Tibial artery (tissue), 4 donors: ENCODE results near the gene RAN.
"Not testable (repeated sequence)": the region's sequence is repeated elsewhere in the genome, so short reads cannot be mapped to it uniquely, and the experiment has no call there.

ENCODE experiments used
- DNase-seq, 2 donors: peaks; one replicate each; pipeline ENCODE4 v3.0.0-alpha.2; 2019
- H3K27ac ChIP-seq, 2 donors: fragments of 200-600 bp; sonication (generic) in 1 of 2; 1 replicate in 1 of 2; 2 replicates in 1 of 2; pipeline ENCODE4 v1.5.1; 2018 to 2019; ENCODE audit warnings: mild to moderate bottlenecking in 1 of 2
- H3K27me3 ChIP-seq, 2 donors: fragments of 200-600 bp; sonication (generic) in 1 of 2; one replicate each; pipeline versions ENCODE4 v1.5.1 to v1.6.0; 2016 to 2019
- H3K36me3 ChIP-seq, 3 donors: fragments of 200-600 bp; sonication (generic) in 2 of 3; one replicate each; pipeline ENCODE4 v1.5.1; 2016 to 2019; ENCODE audit warnings: mild to moderate bottlenecking in 2 of 3
- H3K4me1 ChIP-seq, 4 donors: fragments of 200-600 bp; sonication (generic) in 2 of 4; 1 replicate in 3 of 4; 2 replicates in 1 of 4; pipeline ENCODE4 v1.5.1; 2016 to 2019
- H3K4me3 ChIP-seq, 2 donors: fragments of 200-600 bp; sonication (generic) in 1 of 2; 1 replicate in 1 of 2; 2 replicates in 1 of 2; pipeline ENCODE4 v1.5.1; 2018 to 2019; ENCODE audit warnings: mild to moderate bottlenecking in 2 of 2
- H3K9me3 ChIP-seq, 3 donors: fragments of 200-600 bp; sonication (generic) in 1 of 3; one replicate each; pipeline ENCODE4 v1.5.1; 2016 to 2019
- intact Hi-C: fragments of 100-400 bp; cut with DNase I; formaldehyde crosslinking; loops from one replicate; pipeline ENCODE4 v1.15.0; 2023; ENCODE audit warnings: low total_unique reads
- TF ChIP-seq, protein P1 (sequence below), 2 experiments: fragments of 200-600 bp in 1 of 2; fragments of 450-650 bp in 1 of 2; IDR thresholded peaks; one replicate each; pipeline ENCODE4 v1.5.1; 2017 to 2019; ENCODE audit warnings: antibody characterized with exemption in 2 of 2, mild to moderate bottlenecking in 1 of 2, moderate library complexity in 1 of 2

RAN gene

DNA sequence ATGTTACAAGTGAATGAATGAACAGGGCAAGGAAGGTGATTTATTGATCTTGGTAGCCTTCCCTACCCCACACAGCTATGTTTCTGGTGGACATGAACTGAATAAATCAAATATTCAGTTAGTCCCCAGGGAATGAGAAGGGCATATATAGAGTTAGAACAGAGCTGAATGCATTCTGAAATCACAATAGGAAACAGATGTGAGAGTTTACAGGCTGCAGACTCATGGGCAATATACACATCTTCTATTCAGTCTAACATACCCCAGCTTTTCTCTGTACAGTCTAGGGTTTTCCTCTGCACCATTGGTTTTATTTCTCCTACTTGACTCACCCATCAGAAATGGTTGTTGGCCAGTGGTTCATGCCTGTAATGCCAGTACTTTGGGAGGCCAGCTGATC is 25.5 kb upstream of the RAN start:
- Histone ChIP-seq H3K27me3 (no peaks in the 10 kb centered on the region), H3K36me3 (no peaks in the 10 kb centered on the region), H3K27ac (no peak overlapping the region), H3K4me3 (no peak overlapping the region), H3K4me1 (no peaks in the 10 kb centered on the region), H3K9me3 (no peaks in the 10 kb centered on the region)
- TF ChIP-seq, protein P1, sequence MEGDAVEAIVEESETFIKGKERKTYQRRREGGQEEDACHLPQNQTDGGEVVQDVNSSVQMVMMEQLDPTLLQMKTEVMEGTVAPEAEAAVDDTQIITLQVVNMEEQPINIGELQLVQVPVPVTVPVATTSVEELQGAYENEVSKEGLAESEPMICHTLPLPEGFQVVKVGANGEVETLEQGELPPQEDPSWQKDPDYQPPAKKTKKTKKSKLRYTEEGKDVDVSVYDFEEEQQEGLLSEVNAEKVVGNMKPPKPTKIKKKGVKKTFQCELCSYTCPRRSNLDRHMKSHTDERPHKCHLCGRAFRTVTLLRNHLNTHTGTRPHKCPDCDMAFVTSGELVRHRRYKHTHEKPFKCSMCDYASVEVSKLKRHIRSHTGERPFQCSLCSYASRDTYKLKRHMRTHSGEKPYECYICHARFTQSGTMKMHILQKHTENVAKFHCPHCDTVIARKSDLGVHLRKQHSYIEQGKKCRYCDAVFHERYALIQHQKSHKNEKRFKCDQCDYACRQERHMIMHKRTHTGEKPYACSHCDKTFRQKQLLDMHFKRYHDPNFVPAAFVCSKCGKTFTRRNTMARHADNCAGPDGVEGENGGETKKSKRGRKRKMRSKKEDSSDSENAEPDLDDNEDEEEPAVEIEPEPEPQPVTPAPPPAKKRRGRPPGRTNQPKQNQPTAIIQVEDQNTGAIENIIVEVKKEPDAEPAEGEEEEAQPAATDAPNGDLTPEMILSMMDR (IDR thresholded peaks at IDR 0.05) = no peak
- DNase-seq = no peak
- intact Hi-C loops = no loop called here

DNA sequence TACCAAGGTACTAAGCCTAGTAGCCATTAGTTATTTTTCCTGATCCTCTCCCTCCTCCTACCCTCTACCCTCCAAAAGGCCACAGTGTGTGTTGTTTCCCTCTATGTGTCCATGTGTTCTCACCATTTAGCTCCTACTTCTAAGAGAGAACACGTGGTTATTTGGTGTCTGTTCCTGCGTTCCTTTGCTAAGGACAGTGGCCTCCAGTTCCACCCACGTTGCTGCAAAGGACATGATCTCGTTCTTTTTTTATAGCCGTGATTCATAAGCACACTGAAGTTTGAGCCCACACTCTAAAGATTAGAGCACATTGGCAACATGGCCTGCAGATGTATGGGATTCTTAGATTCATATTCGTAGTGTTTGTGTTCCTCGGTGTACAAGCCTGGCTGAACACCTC is 24.8 kb upstream of the RAN start:
- intact Hi-C loops = no loop called here
- DNase-seq = no peak
- Histone ChIP-seq H3K27ac (no peak overlapping the region), H3K4me1 (no peaks in the 10 kb centered on the region), H3K27me3 (no peaks in the 10 kb centered on the region), H3K36me3 (no peaks in the 10 kb centered on the region), H3K4me3 (no peak overlapping the region), H3K9me3 (no peaks in the 10 kb centered on the region)
- TF ChIP-seq, protein P1 (IDR thresholded peaks at IDR 0.05) = no peak

DNA sequence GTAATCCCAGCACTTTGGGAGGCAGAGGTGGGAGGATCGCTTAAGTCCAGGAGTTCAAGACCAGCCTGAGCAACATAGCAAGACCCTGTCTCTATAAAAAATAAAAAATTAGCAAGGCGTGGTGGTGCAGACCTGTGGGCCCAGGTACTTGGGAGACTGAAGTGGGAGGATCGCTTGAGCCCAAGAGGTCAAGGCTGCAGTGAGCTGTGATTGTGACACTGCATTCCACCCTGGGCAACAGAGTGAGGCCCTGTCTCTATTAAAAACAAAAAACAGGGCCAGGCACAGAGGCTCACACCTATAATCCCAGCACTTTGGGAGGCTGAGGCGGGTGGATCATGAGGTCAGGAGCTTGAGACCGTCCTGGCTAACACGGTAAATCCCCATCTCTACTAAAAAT is 23.8 kb upstream of the RAN start:
- DNase-seq, intact Hi-C loops, H3K4me1 ChIP-seq: not testable (repeated sequence)

DNA sequence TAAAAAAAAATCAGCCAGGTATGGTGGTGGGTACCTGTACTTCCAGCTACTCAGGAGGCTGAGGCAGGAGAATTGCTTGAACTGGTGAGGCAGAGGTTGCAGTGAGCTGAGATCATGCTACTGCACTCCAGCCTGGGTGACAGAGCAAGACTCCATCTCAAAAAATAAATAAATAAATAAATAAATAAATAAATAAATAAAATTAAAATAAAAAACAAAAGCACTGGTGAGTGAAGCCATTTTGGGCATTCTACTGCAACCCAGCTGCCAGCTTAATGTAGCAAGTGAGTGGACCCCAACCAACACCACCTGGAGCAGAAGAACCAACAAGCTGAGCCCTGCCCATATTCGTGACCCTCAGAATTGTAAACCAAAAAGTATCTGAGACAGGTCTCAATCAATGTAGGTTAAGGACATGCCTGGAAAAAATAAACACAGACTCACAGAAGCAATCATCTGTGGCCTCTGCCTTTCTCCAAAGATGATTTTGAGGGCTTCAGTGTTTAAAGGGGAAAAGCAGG is 23.0 kb upstream of the RAN start:
- intact Hi-C loops, H3K4me3 ChIP-seq, H3K36me3 ChIP-seq, H3K27ac ChIP-seq, H3K9me3 ChIP-seq, DNase-seq, H3K27me3 ChIP-seq, H3K4me1 ChIP-seq: not testable (repeated sequence)

More for the DNA sequence above, 23.8 kb upstream of the RAN start:
- not testable (repeated sequence) for H3K27ac ChIP-seq, H3K36me3 ChIP-seq, H3K27me3 ChIP-seq, H3K4me3 ChIP-seq, H3K9me3 ChIP-seq

DNA sequence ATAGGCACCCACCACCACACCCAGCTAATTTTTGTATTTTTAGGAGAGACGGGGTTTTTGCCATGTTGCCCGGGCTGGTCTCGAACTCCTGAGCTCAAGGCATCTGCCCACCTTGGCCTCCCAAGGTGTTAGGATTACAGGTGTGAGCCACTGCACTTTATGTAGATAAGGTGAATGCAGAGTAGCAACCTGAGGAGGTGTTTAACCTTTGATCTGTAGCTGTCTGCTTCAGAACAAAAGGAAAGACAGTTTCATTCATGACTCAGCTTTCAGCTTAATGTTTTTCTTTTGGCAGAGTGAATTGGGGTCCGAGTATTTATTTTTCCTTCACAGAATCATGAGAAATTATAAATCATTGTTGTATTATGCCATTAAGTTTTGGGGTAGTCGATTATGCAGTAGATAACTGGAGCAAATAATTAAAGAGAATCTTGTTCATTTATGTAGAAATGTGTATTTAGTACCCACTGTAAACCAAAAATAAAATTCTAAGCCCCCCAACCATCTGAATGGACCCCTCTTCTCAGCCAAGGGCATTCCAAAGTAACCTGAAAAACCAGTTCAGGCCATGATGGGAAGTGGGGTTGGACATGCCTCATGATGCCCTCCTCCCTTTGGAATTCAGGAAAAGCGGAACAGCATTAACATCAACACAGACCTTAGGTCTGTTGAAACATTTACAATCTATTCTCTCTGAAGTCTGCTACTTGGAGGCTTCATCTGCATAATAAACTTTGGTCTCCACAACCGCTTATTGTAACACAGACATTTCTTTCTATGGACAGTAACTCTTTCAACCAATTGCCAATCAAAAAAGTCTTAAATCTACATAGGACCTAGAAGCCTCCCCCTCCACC is 22.1 kb upstream of the RAN start:
- H3K36me3 ChIP-seq = no peaks in the 10 kb centered on the region
- H3K4me3 ChIP-seq = no peak overlapping the region
- no peak for DNase-seq
- TF ChIP-seq, protein P1 (IDR thresholded peaks at IDR 0.05) = no peak
- no peaks in the 10 kb centered on the region for H3K4me1 ChIP-seq
- no peak overlapping the region for H3K27ac ChIP-seq
- no peaks in the 10 kb centered on the region for H3K9me3 ChIP-seq
- intact Hi-C loops = no loop called here
- H3K27me3 ChIP-seq = peaks cover 0 to 4% of the 10 kb centered on the region in 2 donors

DNA sequence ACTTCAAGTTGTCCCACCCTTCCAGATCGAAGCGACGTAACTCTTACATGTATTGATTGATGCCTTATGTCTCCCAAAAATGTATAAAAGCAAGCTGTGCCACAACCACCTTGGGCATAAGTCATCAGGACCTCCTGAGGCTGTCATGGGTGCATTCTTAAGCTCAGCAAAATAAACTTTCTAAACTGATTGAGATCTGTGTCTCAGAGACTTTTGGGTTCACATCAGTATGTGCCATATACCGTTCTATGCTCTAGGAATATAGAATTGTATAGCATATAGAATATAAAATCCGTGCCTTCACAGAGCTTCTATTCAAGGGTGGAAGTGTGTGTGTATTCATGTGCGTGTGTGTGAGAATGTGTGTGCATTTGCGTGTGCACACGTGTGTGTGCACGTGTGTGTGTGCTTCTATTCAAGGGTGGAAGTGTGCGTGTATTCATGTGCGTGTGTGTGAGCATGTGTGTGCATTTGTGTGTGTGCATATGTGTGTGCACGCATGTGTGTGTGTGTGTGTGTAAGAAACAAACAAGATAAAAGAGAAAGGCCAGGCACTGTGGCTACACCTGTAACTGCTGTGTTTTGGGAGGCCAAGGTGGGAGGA is 21.3 kb upstream of the RAN start:
- Histone ChIP-seq H3K4me1 (no peaks in the 10 kb centered on the region), H3K27ac (no peak overlapping the region), H3K36me3 (no peaks in the 10 kb centered on the region), H3K27me3 (peaks cover 0 to 8% of the 10 kb centered on the region in 2 donors), H3K9me3 (no peaks in the 10 kb centered on the region), H3K4me3 (no peak overlapping the region)
- intact Hi-C loops = no loop called here
- DNase-seq = no peak
- TF ChIP-seq, protein P1 (IDR thresholded peaks at IDR 0.05) = no peak
